PC-3 (cell line): ENCODE measurements around the gene UTP14C.

Experiments
- EZH2 ChIP-seq: fragments of 300-600 bp; sonication (generic); IDR thresholded peaks from one replicate; pipeline ENCODE4 v1.6.1; 2017; ENCODE audit warnings: antibody characterized with exemption, mild to moderate bottlenecking, low read length; ENCODE audit not compliant: unreplicated experiment
- EZH2phosphoT487 ChIP-seq: fragments of 300-600 bp; sonication (generic); IDR thresholded peaks from 2 replicates; pipeline ENCODE4 v1.6.1; 2018; ENCODE audit warnings: mild to moderate bottlenecking, antibody characterized with exemption, low read length, borderline replicate concordance
- TF ChIP-seq, protein P1 (sequence below): fragments of 300-600 bp; sonication (generic); conservative IDR thresholded peaks from 2 replicates; pipeline ENCODE4 v1.5.1; 2017; ENCODE audit warnings: antibody characterized with exemption, low read depth, mild to moderate bottlenecking, low read length

DNA sequence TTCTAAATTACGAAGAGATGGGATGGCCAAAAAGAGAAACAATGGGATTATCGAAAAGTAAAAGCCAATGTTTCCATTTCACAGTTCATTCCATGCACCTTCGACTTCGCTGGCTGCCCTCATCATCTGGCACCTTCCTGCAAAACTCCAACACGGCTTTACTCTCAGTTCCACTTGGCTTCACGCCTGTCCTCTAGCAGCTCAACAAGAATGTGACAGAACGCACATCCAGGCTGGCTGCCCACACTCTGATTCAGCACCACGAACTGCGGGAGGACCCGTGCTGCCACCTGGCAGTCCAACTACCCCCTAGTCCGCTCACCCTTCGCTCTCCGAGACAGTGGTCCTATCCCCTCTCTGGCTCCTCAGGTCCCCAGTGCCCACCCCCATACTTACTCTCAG is 25.0 kb upstream of the UTP14C start:
- TF ChIP-seq, protein P1, sequence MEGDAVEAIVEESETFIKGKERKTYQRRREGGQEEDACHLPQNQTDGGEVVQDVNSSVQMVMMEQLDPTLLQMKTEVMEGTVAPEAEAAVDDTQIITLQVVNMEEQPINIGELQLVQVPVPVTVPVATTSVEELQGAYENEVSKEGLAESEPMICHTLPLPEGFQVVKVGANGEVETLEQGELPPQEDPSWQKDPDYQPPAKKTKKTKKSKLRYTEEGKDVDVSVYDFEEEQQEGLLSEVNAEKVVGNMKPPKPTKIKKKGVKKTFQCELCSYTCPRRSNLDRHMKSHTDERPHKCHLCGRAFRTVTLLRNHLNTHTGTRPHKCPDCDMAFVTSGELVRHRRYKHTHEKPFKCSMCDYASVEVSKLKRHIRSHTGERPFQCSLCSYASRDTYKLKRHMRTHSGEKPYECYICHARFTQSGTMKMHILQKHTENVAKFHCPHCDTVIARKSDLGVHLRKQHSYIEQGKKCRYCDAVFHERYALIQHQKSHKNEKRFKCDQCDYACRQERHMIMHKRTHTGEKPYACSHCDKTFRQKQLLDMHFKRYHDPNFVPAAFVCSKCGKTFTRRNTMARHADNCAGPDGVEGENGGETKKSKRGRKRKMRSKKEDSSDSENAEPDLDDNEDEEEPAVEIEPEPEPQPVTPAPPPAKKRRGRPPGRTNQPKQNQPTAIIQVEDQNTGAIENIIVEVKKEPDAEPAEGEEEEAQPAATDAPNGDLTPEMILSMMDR: no peak
- TF ChIP-seq EZH2: no peak
- TF ChIP-seq EZH2phosphoT487: no peak
